ENCODE data around the gene SLC25A10. TPM values are rescaled to one million over a fixed set of nuclear protein-coding genes. Genes with fewer than 3 reads are reported as not detected.

Gene SLC25A10
- total and polyA plus RNA-seq, 2 of the 8 experiments (the other 6 are each of a cell fraction or from before 2014, with no cell fraction given): 22.2 to 43.0 TPM

Small RNAs within 50 kb of the gene (microRNA-seq; reads per million reads assigned to microRNA genes)
- 0 reads per million in 2 experiments for gene MIR6786 (ENCODE audit: borderline microRNAs expressed in 2 of 2, borderline number of aligned reads in 2 of 2, borderline replicate concordance in 1 of 2)

Small RNAs within 50 kb of the gene (small RNA-seq; reads per million reads assigned to genes)
- not detected for gene MIR6786 (ENCODE audit: insufficient read depth)

Other genes starting within 250 kb of the SLC25A10 start
- gene ACTG1, start 199.5 kb upstream of the SLC25A10 start, total RNA-seq (2021; fragmentation: NEBNext Ultra II Directional; extraction: Animal tissue kit (Norgen Biotek cat#: 25700)): 3,535 and 3,691 TPM in 2 replicates
- 5,010 and 7,420 TPM in 2 replicates for gene ACTG1, start 199.5 kb upstream of the SLC25A10 start, polyA plus RNA-seq (2011; rRNA removed)
- gene FSCN2, start 183.9 kb upstream of the SLC25A10 start, total RNA-seq (2021; fragmentation: NEBNext Ultra II Directional; extraction: Animal tissue kit (Norgen Biotek cat#: 25700)): 0.30 TPM in 1 of 2 replicates, not detected in the other
- 0.18 and 0.44 TPM in 2 replicates for gene FSCN2, start 183.9 kb upstream of the SLC25A10 start, polyA plus RNA-seq (2011; rRNA removed)
- gene FAAP100, start 159.9 kb upstream of the SLC25A10 start, total RNA-seq (2021; fragmentation: NEBNext Ultra II Directional; extraction: Animal tissue kit (Norgen Biotek cat#: 25700)): 37.9 and 41.8 TPM in 2 replicates
- gene FAAP100, start 159.9 kb upstream of the SLC25A10 start, polyA plus RNA-seq (2011; rRNA removed): 23.2 and 33.1 TPM in 2 replicates
- gene NPLOC4, start 75.2 kb upstream of the SLC25A10 start, total RNA-seq (2021; fragmentation: NEBNext Ultra II Directional; extraction: Animal tissue kit (Norgen Biotek cat#: 25700)): 79.8 and 92.7 TPM in 2 replicates
- 70.7 and 75.0 TPM in 2 replicates for gene NPLOC4, start 75.2 kb upstream of the SLC25A10 start, polyA plus RNA-seq (2011; rRNA removed)
- gene TSPAN10, start 75.1 kb upstream of the SLC25A10 start, total RNA-seq (2021; fragmentation: NEBNext Ultra II Directional; extraction: Animal tissue kit (Norgen Biotek cat#: 25700)): 0.96 and 0.99 TPM in 2 replicates
- gene TSPAN10, start 75.1 kb upstream of the SLC25A10 start, polyA plus RNA-seq (2011; rRNA removed): 0.83 and 1.1 TPM in 2 replicates
- gene PDE6G, start 55.7 kb upstream of the SLC25A10 start, total RNA-seq (2021; fragmentation: NEBNext Ultra II Directional; extraction: Animal tissue kit (Norgen Biotek cat#: 25700)): 5.8 and 6.4 TPM in 2 replicates
- gene PDE6G, start 55.7 kb upstream of the SLC25A10 start, polyA plus RNA-seq (2011; rRNA removed): 12.9 and 15.1 TPM in 2 replicates
- gene OXLD1, start 45.7 kb upstream of the SLC25A10 start, total RNA-seq (2021; fragmentation: NEBNext Ultra II Directional; extraction: Animal tissue kit (Norgen Biotek cat#: 25700)): 35.9 and 41.5 TPM in 2 replicates
- gene OXLD1, start 45.7 kb upstream of the SLC25A10 start, polyA plus RNA-seq (2011; rRNA removed): 61.9 and 97.9 TPM in 2 replicates
- gene CCDC137, start 45.5 kb upstream of the SLC25A10 start, total RNA-seq (2021; fragmentation: NEBNext Ultra II Directional; extraction: Animal tissue kit (Norgen Biotek cat#: 25700)): 38.6 and 39.8 TPM in 2 replicates
- 17.6 and 23.3 TPM in 2 replicates for gene CCDC137, start 45.5 kb upstream of the SLC25A10 start, polyA plus RNA-seq (2011; rRNA removed)
- gene ARL16, start 28.5 kb upstream of the SLC25A10 start, total RNA-seq (2021; fragmentation: NEBNext Ultra II Directional; extraction: Animal tissue kit (Norgen Biotek cat#: 25700)): 37.0 and 41.8 TPM in 2 replicates
- gene ARL16, start 28.5 kb upstream of the SLC25A10 start, polyA plus RNA-seq (2011; rRNA removed): 60.8 and 64.2 TPM in 2 replicates
- 78.8 and 80.8 TPM in 2 replicates for gene HGS, start 28.3 kb upstream of the SLC25A10 start, total RNA-seq (2021; fragmentation: NEBNext Ultra II Directional; extraction: Animal tissue kit (Norgen Biotek cat#: 25700))
- 99.7 and 144 TPM in 2 replicates for gene HGS, start 28.3 kb upstream of the SLC25A10 start, polyA plus RNA-seq (2011; rRNA removed)
- gene MRPL12, start 8.9 kb upstream of the SLC25A10 start, total RNA-seq (2021; fragmentation: NEBNext Ultra II Directional; extraction: Animal tissue kit (Norgen Biotek cat#: 25700)): 120 and 131 TPM in 2 replicates
- gene MRPL12, start 8.9 kb upstream of the SLC25A10 start, polyA plus RNA-seq (2011; rRNA removed): 141 and 190 TPM in 2 replicates
- 0.56 and 0.61 TPM in 2 replicates for gene GCGR, start 91.9 kb downstream of the SLC25A10 start, total RNA-seq (2021; fragmentation: NEBNext Ultra II Directional; extraction: Animal tissue kit (Norgen Biotek cat#: 25700))
- 0.44 and 0.60 TPM in 2 replicates for gene GCGR, start 91.9 kb downstream of the SLC25A10 start, polyA plus RNA-seq (2011; rRNA removed)
- 103 and 115 TPM in 2 replicates for gene MCRIP1, start 121.0 kb downstream of the SLC25A10 start, total RNA-seq (2021; fragmentation: NEBNext Ultra II Directional; extraction: Animal tissue kit (Norgen Biotek cat#: 25700))
- gene MCRIP1, start 121.0 kb downstream of the SLC25A10 start, polyA plus RNA-seq (2011; rRNA removed): 151 and 250 TPM in 2 replicates
- gene PPP1R27, start 122.8 kb downstream of the SLC25A10 start, total RNA-seq (2021; fragmentation: NEBNext Ultra II Directional; extraction: Animal tissue kit (Norgen Biotek cat#: 25700)): not detected in 2 replicates
- gene PPP1R27, start 122.8 kb downstream of the SLC25A10 start, polyA plus RNA-seq (2011; rRNA removed): 0.27 and 0.30 TPM in 2 replicates
- 374 and 379 TPM in 2 replicates for gene P4HB, start 148.3 kb downstream of the SLC25A10 start, total RNA-seq (2021; fragmentation: NEBNext Ultra II Directional; extraction: Animal tissue kit (Norgen Biotek cat#: 25700))
- gene P4HB, start 148.3 kb downstream of the SLC25A10 start, polyA plus RNA-seq (2011; rRNA removed): 41.4 and 66.6 TPM in 2 replicates
- 217 and 246 TPM in 2 replicates for gene ARHGDIA, start 159.1 kb downstream of the SLC25A10 start, total RNA-seq (2021; fragmentation: NEBNext Ultra II Directional; extraction: Animal tissue kit (Norgen Biotek cat#: 25700))
- 62.4 and 155 TPM in 2 replicates for gene ARHGDIA, start 159.1 kb downstream of the SLC25A10 start, polyA plus RNA-seq (2011; rRNA removed)
- 186 and 191 TPM in 2 replicates for gene ALYREF, start 179.3 kb downstream of the SLC25A10 start, total RNA-seq (2021; fragmentation: NEBNext Ultra II Directional; extraction: Animal tissue kit (Norgen Biotek cat#: 25700))
- gene ALYREF, start 179.3 kb downstream of the SLC25A10 start, polyA plus RNA-seq (2011; rRNA removed): 83.8 and 118 TPM in 2 replicates
- gene ANAPC11, start 179.4 kb downstream of the SLC25A10 start, total RNA-seq (2021; fragmentation: NEBNext Ultra II Directional; extraction: Animal tissue kit (Norgen Biotek cat#: 25700)): 176 and 182 TPM in 2 replicates
- 963 and 1,221 TPM in 2 replicates for gene ANAPC11, start 179.4 kb downstream of the SLC25A10 start, polyA plus RNA-seq (2011; rRNA removed)
- gene NPB, start 190.0 kb downstream of the SLC25A10 start, total RNA-seq (2021; fragmentation: NEBNext Ultra II Directional; extraction: Animal tissue kit (Norgen Biotek cat#: 25700)): 0.80 and 1.5 TPM in 2 replicates
- gene NPB, start 190.0 kb downstream of the SLC25A10 start, polyA plus RNA-seq (2011; rRNA removed): 2.5 and 3.9 TPM in 2 replicates
- 29.9 and 31.0 TPM in 2 replicates for gene PCYT2, start 199.1 kb downstream of the SLC25A10 start, total RNA-seq (2021; fragmentation: NEBNext Ultra II Directional; extraction: Animal tissue kit (Norgen Biotek cat#: 25700))
- gene PCYT2, start 199.1 kb downstream of the SLC25A10 start, polyA plus RNA-seq (2011; rRNA removed): 31.3 and 37.7 TPM in 2 replicates
- 16.6 and 18.7 TPM in 2 replicates for gene SIRT7, start 205.9 kb downstream of the SLC25A10 start, total RNA-seq (2021; fragmentation: NEBNext Ultra II Directional; extraction: Animal tissue kit (Norgen Biotek cat#: 25700))
- gene SIRT7, start 205.9 kb downstream of the SLC25A10 start, polyA plus RNA-seq (2011; rRNA removed): 5.8 and 10.3 TPM in 2 replicates
- 26.9 and 27.7 TPM in 2 replicates for gene MAFG, start 215.5 kb downstream of the SLC25A10 start, total RNA-seq (2021; fragmentation: NEBNext Ultra II Directional; extraction: Animal tissue kit (Norgen Biotek cat#: 25700))
- 25.5 and 36.9 TPM in 2 replicates for gene MAFG, start 215.5 kb downstream of the SLC25A10 start, polyA plus RNA-seq (2011; rRNA removed)
- 127 and 145 TPM in 2 replicates for gene PYCR1, start 225.0 kb downstream of the SLC25A10 start, total RNA-seq (2021; fragmentation: NEBNext Ultra II Directional; extraction: Animal tissue kit (Norgen Biotek cat#: 25700))
- 213 and 284 TPM in 2 replicates for gene PYCR1, start 225.0 kb downstream of the SLC25A10 start, polyA plus RNA-seq (2011; rRNA removed)
- 0.17 and 0.26 TPM in 2 replicates for gene MYADML2, start 234.9 kb downstream of the SLC25A10 start, total RNA-seq (2021; fragmentation: NEBNext Ultra II Directional; extraction: Animal tissue kit (Norgen Biotek cat#: 25700))
- 0.47 TPM in 2 replicates for gene MYADML2, start 234.9 kb downstream of the SLC25A10 start, polyA plus RNA-seq (2011; rRNA removed)
- gene NOTUM, start 248.9 kb downstream of the SLC25A10 start, total RNA-seq (2021; fragmentation: NEBNext Ultra II Directional; extraction: Animal tissue kit (Norgen Biotek cat#: 25700)): 0.76 and 1.1 TPM in 2 replicates
- 0.45 and 1.1 TPM in 2 replicates for gene NOTUM, start 248.9 kb downstream of the SLC25A10 start, polyA plus RNA-seq (2011; rRNA removed)

Data from H1 (cell line).